Measurements from ENCODE around the gene LAMA2.

GRCh38 chr6:129099696-129100095, 216.8 kb downstream of the LAMA2 start:
- TF ChIP-seq, protein P1, sequence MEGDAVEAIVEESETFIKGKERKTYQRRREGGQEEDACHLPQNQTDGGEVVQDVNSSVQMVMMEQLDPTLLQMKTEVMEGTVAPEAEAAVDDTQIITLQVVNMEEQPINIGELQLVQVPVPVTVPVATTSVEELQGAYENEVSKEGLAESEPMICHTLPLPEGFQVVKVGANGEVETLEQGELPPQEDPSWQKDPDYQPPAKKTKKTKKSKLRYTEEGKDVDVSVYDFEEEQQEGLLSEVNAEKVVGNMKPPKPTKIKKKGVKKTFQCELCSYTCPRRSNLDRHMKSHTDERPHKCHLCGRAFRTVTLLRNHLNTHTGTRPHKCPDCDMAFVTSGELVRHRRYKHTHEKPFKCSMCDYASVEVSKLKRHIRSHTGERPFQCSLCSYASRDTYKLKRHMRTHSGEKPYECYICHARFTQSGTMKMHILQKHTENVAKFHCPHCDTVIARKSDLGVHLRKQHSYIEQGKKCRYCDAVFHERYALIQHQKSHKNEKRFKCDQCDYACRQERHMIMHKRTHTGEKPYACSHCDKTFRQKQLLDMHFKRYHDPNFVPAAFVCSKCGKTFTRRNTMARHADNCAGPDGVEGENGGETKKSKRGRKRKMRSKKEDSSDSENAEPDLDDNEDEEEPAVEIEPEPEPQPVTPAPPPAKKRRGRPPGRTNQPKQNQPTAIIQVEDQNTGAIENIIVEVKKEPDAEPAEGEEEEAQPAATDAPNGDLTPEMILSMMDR (IDR thresholded peaks at IDR 0.05; ENCODE audit: low read depth, low read length): no peak
- no peak for TF ChIP-seq EZH2phosphoT487 (IDR thresholded peaks at IDR 0.05; ENCODE audit: low read depth)
